Immature natural killer cell (primary cell): ENCODE measurements around the gene NAE1. TPM values are rescaled to one million over a fixed set of nuclear protein-coding genes. Genes with fewer than 3 reads are reported as not detected.

Source experiments
- DNase-seq, 3 donors: peaks; one replicate each; pipeline ENCODE4 v3.0.0; 2022; ENCODE audit warnings: mixed read lengths in 1 of 3
- H3K27ac Mint-ChIP-seq, 6 donors: one replicate each; pipeline ENCODE4 v1.8.0; 2020; ENCODE audit warnings: mixed read lengths in 6 of 6, mild to moderate bottlenecking in 5 of 6, inconsistent platforms in 4 of 6, moderate library complexity in 3 of 6
- H3K27me3 Mint-ChIP-seq, 3 donors: one replicate each; pipeline ENCODE4 v1.8.0; 2020 to 2021; ENCODE audit warnings: low read depth in 3 of 3, mild to moderate bottlenecking in 3 of 3, mixed read lengths in 3 of 3, moderate library complexity in 3 of 3, inconsistent platforms in 1 of 3
- H3K36me3 Mint-ChIP-seq, 3 donors: one replicate each; pipeline ENCODE4 v1.8.0; 2020; ENCODE audit warnings: mixed read lengths in 3 of 3, inconsistent platforms in 2 of 3, mild to moderate bottlenecking in 2 of 3
- H3K4me1 Mint-ChIP-seq, 2 donors: one replicate each; pipeline ENCODE4 v1.8.0; 2020; ENCODE audit warnings: inconsistent platforms in 2 of 2, mild to moderate bottlenecking in 2 of 2, mixed read lengths in 2 of 2, moderate library complexity in 1 of 2
- H3K4me3 Mint-ChIP-seq, 5 donors: one replicate each; pipeline ENCODE4 v1.8.0; 2020; ENCODE audit warnings: mild to moderate bottlenecking in 5 of 5, mixed read lengths in 5 of 5, inconsistent platforms in 3 of 5, moderate library complexity in 3 of 5
- H3K9me3 Mint-ChIP-seq, 6 donors: one replicate each; pipeline ENCODE4 v1.8.0; 2020; ENCODE audit warnings: mild to moderate bottlenecking in 6 of 6, mixed read lengths in 6 of 6, inconsistent platforms in 4 of 6, moderate library complexity in 3 of 6
- polyA plus RNA-seq, 3 donors: library from polyadenylated mRNA; unstranded; fragments of 300-500 nt; fragmentation: Illumina TruSeq; gene quantifications; one replicate each; pipeline ENCODE4 v1.2.3, GENCODE V29; 2021

Gene NAE1
- polyA plus RNA-seq, 3 donors from 2014 or later, result 67.2 to 73.8 (median 69.8) TPM

- H3K27me3 Mint-ChIP-seq, result peaks cover 13 to 14% (median 14%) of the 10 kb centered on the region in 3 donors
- H3K36me3 Mint-ChIP-seq, result peaks cover 0 to 4% (median 3%) of the 10 kb centered on the region in 3 donors
- H3K9me3 Mint-ChIP-seq, result peaks cover 0 to 2% (median 0%) of the 10 kb centered on the region in 6 donors
- peaks cover 0 to 11% of the 10 kb centered on the region in 2 donors for H3K4me1 Mint-ChIP-seq
- DNase-seq, result no peak
- H3K27ac Mint-ChIP-seq, result peak overlapping the region in 1 of 6 donors; percentile 7
- peak overlapping the region in 1 of 5 donors; percentile 58 for H3K4me3 Mint-ChIP-seq
These were observed 15.5 kb upstream of the NAE1 start for GRCh38 chr16:66846266-66846665.

GRCh38 chr16:66845791-66846221 lies 15.0 kb upstream of the NAE1 start:
- no peak for DNase-seq
- peak overlapping the region in 1 of 5 donors; percentile 58 for H3K4me3 Mint-ChIP-seq
- peaks cover 13 to 14% (median 14%) of the 10 kb centered on the region in 3 donors for H3K27me3 Mint-ChIP-seq
- peaks cover 0 to 11% of the 10 kb centered on the region in 2 donors for H3K4me1 Mint-ChIP-seq
- H3K36me3 Mint-ChIP-seq, result peaks cover 0 to 4% (median 3%) of the 10 kb centered on the region in 3 donors
- peaks cover 0 to 2% (median 0%) of the 10 kb centered on the region in 6 donors for H3K9me3 Mint-ChIP-seq
- peak overlapping the region in 1 of 6 donors; percentile 7 for H3K27ac Mint-ChIP-seq

- H3K4me1 Mint-ChIP-seq, result peaks cover 0 to 11% of the 10 kb centered on the region in 2 donors
- H3K36me3 Mint-ChIP-seq, result peaks cover 0 to 4% (median 3%) of the 10 kb centered on the region in 3 donors
- H3K9me3 Mint-ChIP-seq, result peaks cover 0 to 2% (median 0%) of the 10 kb centered on the region in 6 donors
- H3K4me3 Mint-ChIP-seq, result peak overlapping the region in 1 of 5 donors; percentile 27
- no peak overlapping the region for H3K27ac Mint-ChIP-seq
- DNase-seq, result no peak
- H3K27me3 Mint-ChIP-seq, result peaks cover 13 to 14% (median 14%) of the 10 kb centered on the region in 3 donors
These were observed 14.3 kb upstream of the NAE1 start for GRCh38 chr16:66845080-66845410.

- Mint-ChIP-seq H3K27ac (no peak within 1 kb of the TSS), H3K4me1 (peaks cover 0 to 11% of the 10 kb centered on the region in 2 donors), H3K36me3 (peaks cover 0 to 4% (median 3%) of the 10 kb centered on the region in 3 donors), H3K4me3 (peak within 1 kb of the TSS in 4 of 5 donors; percentile 55 to 66 (median 66)), H3K27me3 (peaks cover 13 to 14% (median 14%) of the 10 kb centered on the region in 3 donors), H3K9me3 (peaks cover 0 to 2% (median 0%) of the 10 kb centered on the region in 6 donors)
- DNase-seq, result no peak
These were observed 13.7 kb upstream of the NAE1 start, which contains the start of gene CA7 for GRCh38 chr16:66844342-66845079. TSS of gene CA7 (plus strand) at chr16:66844414. CDS start at chr16:66844488, 74 bp downstream.

GRCh38 chr16:66844009-66844341 lies 13.2 kb upstream of the NAE1 start:
- Mint-ChIP-seq H3K4me1 (peaks cover 0 to 11% of the 10 kb centered on the region in 2 donors), H3K4me3 (peak overlapping the region in 4 of 5 donors; percentile 55 to 66 (median 66)), H3K27ac (no peak overlapping the region), H3K27me3 (peaks cover 13 to 14% (median 14%) of the 10 kb centered on the region in 3 donors), H3K36me3 (peaks cover 0 to 4% (median 3%) of the 10 kb centered on the region in 3 donors), H3K9me3 (peaks cover 0 to 2% (median 0%) of the 10 kb centered on the region in 6 donors)
- no peak for DNase-seq

- peaks cover 0 to 11% of the 10 kb centered on the region in 2 donors for H3K4me1 Mint-ChIP-seq
- peaks cover 12 to 13% (median 13%) of the 10 kb centered on the region in 3 donors for H3K27me3 Mint-ChIP-seq
- peaks cover 0 to 4% (median 3%) of the 10 kb centered on the region in 3 donors for H3K36me3 Mint-ChIP-seq
- H3K9me3 Mint-ChIP-seq, result peaks cover 0 to 4% (median 0%) of the 10 kb centered on the region in 6 donors
- peak overlapping the region in 2 of 5 donors; percentile 27 to 33 for H3K4me3 Mint-ChIP-seq
- no peak overlapping the region for H3K27ac Mint-ChIP-seq
- no peak for DNase-seq
These were observed 12.4 kb upstream of the NAE1 start for GRCh38 chr16:66843191-66843590.

- Mint-ChIP-seq H3K27me3 (peaks cover 10 to 12% (median 11%) of the 10 kb centered on the region in 3 donors), H3K4me3 (no peak overlapping the region), H3K27ac (no peak overlapping the region), H3K9me3 (peaks cover 0 to 4% (median 0%) of the 10 kb centered on the region in 6 donors), H3K36me3 (peaks cover 0 to 4% (median 3%) of the 10 kb centered on the region in 3 donors), H3K4me1 (peaks cover 0 to 11% of the 10 kb centered on the region in 2 donors)
- DNase-seq, result no peak
These were observed 12.0 kb upstream of the NAE1 start for GRCh38 chr16:66842765-66843164.

GRCh38 chr16:66841366-66841765 lies 10.6 kb upstream of the NAE1 start:
- Mint-ChIP-seq H3K27me3 (peaks cover 8 to 11% (median 8%) of the 10 kb centered on the region in 3 donors), H3K27ac (no peak overlapping the region)

GRCh38 chr16:66840883-66841282 lies 10.1 kb upstream of the NAE1 start:
- DNase-seq, result no peak
- Mint-ChIP-seq H3K27ac (no peak overlapping the region), H3K36me3 (peaks cover 0 to 4% (median 0%) of the 10 kb centered on the region in 3 donors), H3K4me3 (no peak overlapping the region), H3K9me3 (peaks cover 0 to 2% (median 0%) of the 10 kb centered on the region in 6 donors), H3K4me1 (peaks cover 0 to 8% of the 10 kb centered on the region in 2 donors), H3K27me3 (peaks cover 6 to 8% (median 7%) of the 10 kb centered on the region in 3 donors)

More at GRCh38 chr16:66841366-66841765, 10.6 kb upstream of the NAE1 start:
- peaks cover 0 to 11% of the 10 kb centered on the region in 2 donors for H3K4me1 Mint-ChIP-seq
- peaks cover 0 to 4% (median 0%) of the 10 kb centered on the region in 6 donors for H3K9me3 Mint-ChIP-seq
- no peak for DNase-seq
- H3K4me3 Mint-ChIP-seq, result no peak overlapping the region
- peaks cover 0 to 4% (median 3%) of the 10 kb centered on the region in 3 donors for H3K36me3 Mint-ChIP-seq

- peak overlapping the region in 1 of 6 donors; percentile 62 for H3K27ac Mint-ChIP-seq
- no peaks in the 10 kb centered on the region for H3K36me3 Mint-ChIP-seq
- H3K4me3 Mint-ChIP-seq, result no peak overlapping the region
- peaks cover 0 to 4% (median 0%) of the 10 kb centered on the region in 3 donors for H3K27me3 Mint-ChIP-seq
- no peak for DNase-seq
- H3K9me3 Mint-ChIP-seq, result peaks cover 0 to 2% (median 0%) of the 10 kb centered on the region in 6 donors
- H3K4me1 Mint-ChIP-seq, result peaks cover 5 to 6% of the 10 kb centered on the region in 2 donors
These were observed 4.0 kb upstream of the NAE1 start for GRCh38 chr16:66834746-66835145.

- Mint-ChIP-seq H3K4me1 (peaks cover 18 to 24% of the 10 kb centered on the region in 2 donors), H3K4me3 (peak overlapping the region in 1 of 5 donors; percentile 21), H3K36me3 (peaks cover 0 to 1% (median 0%) of the 10 kb centered on the region in 3 donors), H3K9me3 (no peaks in the 10 kb centered on the region), H3K27ac (no peak overlapping the region), H3K27me3 (peaks cover 0 to 4% (median 0%) of the 10 kb centered on the region in 3 donors)
- no peak for DNase-seq
These were observed 2.0 kb upstream of the NAE1 start for GRCh38 chr16:66832661-66833305.

- no peak overlapping the region for H3K27ac Mint-ChIP-seq
- peaks cover 0 to 4% (median 0%) of the 10 kb centered on the region in 3 donors for H3K27me3 Mint-ChIP-seq
- H3K36me3 Mint-ChIP-seq, result peaks cover 0 to 3% (median 0%) of the 10 kb centered on the region in 3 donors
- no peaks in the 10 kb centered on the region for H3K9me3 Mint-ChIP-seq
- H3K4me3 Mint-ChIP-seq, result peak overlapping the region in 2 of 5 donors; percentile 64 to 78
- no peak for DNase-seq
- H3K4me1 Mint-ChIP-seq, result peaks cover 21 to 29% of the 10 kb centered on the region in 2 donors
These were observed 1.4 kb upstream of the NAE1 start for GRCh38 chr16:66832190-66832589.

- peaks cover 17 to 39% of the 10 kb centered on the region in 2 donors for H3K4me1 Mint-ChIP-seq
- no peak overlapping the region for H3K4me3 Mint-ChIP-seq
- DNase-seq, result no peak
- peak overlapping the region in 1 of 6 donors; percentile 34 for H3K27ac Mint-ChIP-seq
- H3K9me3 Mint-ChIP-seq, result no peaks in the 10 kb centered on the region
- no peaks in the 10 kb centered on the region for H3K27me3 Mint-ChIP-seq
- H3K36me3 Mint-ChIP-seq, result peaks cover 20 to 41% (median 32%) of the 10 kb centered on the region in 3 donors
These were observed 6.8 kb downstream of the NAE1 start for GRCh38 chr16:66824006-66824405.
